GM19193 (cell line): ENCODE data around the gene CYTH1.

ENCODE experiments used
- POLR2A ChIP-seq: IDR thresholded peaks from 4 replicates; pipeline ENCODE4 v1.6.1; 2011; ENCODE audit not compliant: insufficient read depth, insufficient read length; ENCODE audit errors: extremely low read depth

Gene CYTH1

DNA sequence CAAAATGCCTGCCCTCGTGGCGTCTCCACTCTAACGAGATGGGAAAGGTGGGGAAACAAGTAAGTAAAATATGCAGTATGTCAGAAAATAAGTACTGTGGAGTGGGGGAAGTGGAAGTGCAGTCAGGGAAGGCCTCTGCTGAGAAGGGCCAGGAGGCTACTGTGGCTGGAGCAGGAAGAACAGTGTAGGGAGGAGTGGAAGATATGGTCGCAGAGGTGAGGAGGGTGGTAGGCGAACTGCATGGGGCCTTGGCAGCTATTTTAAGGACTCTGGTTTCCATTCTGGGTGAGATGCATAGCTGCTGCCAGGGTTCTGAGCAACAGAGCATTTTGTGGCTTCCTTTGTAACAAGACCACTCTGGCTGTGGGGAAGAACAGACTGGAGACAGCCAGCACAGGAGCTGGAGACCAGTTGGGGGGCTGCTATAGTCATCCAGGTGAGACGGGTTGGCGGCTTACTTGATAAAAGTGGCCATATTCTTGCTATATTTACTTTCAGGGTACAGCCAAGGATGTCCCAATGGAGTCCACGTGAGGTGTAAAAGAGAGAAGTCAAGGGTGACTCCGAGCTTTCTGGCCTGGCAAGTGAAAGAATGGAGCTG is 42.6 kb downstream of the CYTH1 start:
- no peak for TF ChIP-seq POLR2A

DNA sequence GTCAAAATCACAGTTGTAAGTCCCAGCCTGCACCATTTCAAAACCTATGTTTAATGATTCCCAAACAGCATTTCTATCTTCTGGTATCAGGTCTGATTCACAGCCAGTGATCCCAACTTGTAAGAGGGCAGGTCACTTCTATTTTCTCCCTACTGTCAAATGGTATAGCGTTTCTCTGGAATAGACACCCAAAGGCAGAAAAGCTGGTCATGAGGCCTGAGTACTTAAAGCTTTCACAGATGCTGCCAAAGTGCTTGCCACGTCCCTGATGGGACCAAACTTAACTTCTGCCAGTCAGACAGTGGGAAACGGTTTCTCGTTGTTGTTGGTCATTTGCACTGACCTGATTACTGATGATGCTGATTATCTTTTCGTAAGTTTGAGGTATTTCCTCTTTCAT is 43.4 kb downstream of the CYTH1 start:
- TF ChIP-seq POLR2A, result no peak

DNA sequence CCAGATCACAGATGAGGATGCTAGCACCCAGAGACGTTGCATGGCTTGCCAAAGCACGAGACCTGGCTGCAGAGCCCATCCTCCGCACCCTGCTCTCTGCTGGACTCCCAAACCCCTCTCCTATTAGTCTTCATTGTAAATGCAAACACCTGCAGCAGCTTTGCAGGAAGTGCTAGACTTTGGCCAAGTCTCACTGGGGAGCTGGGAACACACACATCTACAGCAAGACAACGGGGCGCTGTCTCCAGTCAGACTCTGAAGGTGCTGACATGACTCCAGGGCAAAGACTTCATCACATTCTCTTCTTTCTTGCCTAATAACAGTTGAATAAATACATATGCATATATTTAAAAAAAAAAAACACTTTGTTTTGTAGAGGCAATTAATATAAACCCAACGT is 43.8 kb downstream of the CYTH1 start:
- no peak for TF ChIP-seq POLR2A

DNA sequence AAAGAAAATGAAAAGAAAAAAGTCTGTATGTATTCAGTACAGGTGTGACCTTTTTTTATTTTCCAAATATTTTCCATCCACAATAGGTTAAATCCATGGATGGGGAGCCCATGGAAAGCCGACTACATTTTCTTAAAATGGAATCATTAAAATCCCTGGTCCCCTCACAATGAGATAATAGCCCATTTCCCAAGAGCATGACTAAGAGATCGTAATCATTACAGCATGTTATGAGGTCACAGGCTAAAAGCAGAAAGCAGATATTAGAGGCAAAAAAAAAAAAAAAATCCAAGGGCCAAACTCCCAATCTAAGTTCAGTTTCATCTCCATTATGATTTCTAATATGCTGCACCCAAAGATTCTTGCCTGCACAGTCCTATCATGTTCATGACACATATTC is 44.7 kb downstream of the CYTH1 start:
- TF ChIP-seq POLR2A, result no peak

DNA sequence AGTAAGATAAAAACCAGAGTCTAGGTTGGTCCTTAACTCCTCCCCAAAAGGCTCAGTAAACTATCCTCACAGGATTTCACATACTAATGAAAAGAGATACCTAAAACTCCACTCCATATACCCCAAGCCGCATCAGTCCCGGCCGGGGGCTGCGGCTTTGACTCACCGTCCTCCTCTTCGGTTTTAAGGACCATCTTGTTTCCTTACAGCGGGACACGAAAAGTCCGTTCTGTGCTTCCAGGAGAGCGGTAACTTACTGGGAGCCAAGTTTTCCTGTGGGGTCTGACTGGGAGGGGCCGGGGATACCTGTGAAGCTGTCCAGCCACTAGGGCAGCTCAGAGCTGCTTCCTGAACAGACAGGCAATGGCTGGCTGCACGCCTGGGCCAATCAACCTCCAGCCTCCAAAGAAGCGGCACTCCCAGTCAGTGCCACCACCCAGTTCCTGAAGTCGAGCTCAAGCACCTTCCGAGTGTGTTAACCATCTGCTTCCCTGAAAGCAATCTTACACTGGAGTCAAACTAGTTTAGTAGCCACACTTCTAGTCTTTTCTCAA is 45.5 kb downstream of the CYTH1 start:
- peak; percentile 59 for TF ChIP-seq POLR2A

DNA sequence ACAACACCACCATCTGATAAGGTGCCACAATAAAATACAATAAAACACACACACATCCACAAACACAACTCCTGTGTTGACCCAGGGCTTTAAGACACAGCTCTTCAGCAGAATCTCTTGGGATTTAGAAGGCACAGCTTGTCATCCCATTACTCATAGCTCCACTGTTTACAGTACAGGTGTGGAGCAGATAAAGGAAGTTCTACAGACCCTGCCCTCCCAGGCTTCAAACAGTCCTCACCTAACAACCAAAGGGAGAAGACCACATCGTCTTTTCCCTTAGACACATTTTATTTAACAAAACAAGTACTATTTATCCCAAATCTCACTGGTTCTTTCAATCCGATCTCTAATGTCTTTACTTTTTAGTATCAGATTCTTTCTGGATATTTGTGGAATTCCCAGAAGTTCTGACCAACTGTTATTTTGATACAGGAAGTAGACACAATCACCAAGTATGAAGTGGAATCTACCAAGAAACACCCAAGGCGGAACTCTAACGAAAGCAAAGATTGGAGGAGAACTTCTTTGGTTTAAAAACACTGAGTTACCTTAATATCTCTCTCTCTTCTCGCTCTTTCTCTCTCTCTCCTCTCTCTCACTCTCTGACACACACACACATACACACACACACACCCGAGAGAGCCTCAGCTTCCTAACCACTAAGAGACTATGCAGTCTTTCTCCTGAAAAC is 46.1 kb downstream of the CYTH1 start:
- no peak for TF ChIP-seq POLR2A

DNA sequence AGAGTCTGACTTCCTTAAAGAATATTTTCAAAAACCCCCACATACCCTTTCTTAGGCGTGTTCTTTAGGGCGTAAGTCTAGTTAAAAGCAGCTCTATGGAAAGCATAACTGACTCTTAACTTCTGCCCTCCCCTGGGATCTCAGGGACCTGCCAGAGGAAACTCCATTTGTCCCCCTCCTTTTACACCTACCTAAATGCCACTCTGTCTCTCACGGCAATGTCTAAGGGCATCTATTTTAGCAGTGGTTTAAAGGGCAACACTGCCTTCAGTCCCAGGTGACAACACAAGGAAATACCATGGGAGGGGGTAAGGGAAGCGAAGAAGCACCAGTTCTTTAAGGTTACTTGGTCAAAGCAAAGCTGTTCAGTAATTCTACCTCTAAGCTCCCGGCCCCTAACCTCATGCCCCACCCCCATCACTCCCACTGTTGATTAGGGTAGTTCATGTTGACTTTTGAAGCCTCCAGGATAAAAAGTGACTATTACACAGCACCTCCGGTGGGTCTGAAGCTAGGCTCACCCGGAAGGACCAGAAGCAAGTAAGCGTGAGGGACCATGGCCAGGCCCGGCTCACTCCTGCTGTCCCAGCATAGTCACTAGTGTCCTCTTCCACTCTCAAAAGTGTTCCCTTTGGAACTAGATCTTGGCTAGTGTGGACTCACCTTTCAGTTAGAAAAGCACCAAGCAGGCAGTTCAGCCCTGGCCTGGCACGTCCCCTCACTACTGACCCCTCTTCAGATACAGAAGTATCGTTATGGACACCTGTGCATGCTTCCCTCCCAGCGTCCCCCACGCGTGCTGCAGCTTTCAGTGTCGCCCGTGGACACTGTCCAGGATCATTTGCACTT is 47.1 kb downstream of the CYTH1 start:
- peak; percentile 44 for TF ChIP-seq POLR2A

DNA sequence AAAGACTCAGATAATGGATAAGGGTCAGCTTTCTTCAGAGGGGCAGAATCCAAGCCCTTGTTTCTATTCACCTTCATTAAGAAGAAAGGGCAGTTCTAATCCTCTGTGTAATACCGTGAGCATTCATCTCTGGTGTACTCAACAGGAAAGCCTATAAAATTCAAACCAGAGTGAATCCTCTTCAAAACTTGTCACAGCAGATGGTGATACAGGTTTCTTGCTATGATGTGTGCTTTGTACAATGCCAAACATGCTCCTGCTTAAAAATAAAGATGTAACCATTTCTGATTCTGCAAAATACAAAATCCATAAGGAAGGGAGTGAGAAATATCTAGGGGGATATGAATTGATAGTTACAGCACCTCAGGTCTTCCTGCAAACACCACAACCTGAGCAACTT is 49.7 kb downstream of the CYTH1 start:
- TF ChIP-seq POLR2A, result no peak

DNA sequence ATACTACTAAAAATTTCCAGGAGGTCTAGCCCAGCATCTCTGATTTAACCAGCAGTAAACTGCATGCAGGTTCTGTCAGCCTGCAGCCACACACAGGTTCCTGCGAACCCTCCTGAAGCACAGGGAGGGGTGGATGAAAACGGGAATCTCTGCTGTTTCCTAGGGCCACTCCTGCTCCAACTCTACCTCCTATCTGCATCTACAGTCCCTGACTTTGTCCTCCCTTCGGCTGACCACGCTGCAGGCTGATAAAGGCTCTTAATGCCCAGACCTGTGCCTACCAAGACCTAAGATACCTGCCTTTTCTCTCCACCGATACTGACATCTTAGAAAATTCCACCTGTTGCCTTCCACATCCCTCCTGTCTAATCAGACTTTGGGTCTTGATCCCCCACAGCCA is 50.2 kb downstream of the CYTH1 start:
- no peak for TF ChIP-seq POLR2A

DNA sequence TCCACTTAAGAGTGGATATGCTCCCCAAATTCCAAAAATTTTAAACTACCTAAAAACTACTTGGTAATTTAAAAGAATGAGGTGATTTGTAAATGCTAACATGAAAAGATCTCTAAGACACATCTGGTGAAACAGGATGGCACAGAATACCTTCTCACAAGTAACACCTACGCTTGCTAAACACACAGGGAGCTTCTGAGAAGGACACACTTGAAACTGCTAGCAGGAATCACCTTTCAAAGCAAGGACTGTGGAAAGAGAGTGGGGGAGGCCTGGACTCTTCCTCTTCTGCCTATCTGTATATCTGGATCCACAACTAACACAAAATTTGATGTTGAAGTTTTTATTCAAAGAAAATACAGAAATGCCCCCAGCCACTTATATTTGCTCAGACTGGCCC is 52.4 kb downstream of the CYTH1 start:
- no peak for TF ChIP-seq POLR2A

DNA sequence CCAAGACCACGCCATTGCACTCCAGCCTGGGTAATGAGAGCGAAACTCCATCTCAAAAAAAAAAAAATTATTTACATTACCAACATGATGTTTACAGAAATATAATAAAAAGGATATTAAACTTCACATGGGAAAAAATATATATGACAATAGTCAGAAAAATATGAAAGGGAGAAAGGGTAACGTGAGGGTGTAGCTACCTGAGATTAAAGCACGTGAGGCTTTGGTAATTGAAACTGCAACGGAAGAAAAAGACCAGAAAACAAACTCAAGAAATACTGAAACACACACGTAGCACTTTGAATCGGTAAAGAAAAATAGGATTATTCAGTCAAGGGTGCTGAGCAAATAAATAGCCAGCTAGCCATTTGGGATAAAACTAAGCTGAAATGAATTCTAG is 53.6 kb downstream of the CYTH1 start:
- TF ChIP-seq POLR2A, result no peak

DNA sequence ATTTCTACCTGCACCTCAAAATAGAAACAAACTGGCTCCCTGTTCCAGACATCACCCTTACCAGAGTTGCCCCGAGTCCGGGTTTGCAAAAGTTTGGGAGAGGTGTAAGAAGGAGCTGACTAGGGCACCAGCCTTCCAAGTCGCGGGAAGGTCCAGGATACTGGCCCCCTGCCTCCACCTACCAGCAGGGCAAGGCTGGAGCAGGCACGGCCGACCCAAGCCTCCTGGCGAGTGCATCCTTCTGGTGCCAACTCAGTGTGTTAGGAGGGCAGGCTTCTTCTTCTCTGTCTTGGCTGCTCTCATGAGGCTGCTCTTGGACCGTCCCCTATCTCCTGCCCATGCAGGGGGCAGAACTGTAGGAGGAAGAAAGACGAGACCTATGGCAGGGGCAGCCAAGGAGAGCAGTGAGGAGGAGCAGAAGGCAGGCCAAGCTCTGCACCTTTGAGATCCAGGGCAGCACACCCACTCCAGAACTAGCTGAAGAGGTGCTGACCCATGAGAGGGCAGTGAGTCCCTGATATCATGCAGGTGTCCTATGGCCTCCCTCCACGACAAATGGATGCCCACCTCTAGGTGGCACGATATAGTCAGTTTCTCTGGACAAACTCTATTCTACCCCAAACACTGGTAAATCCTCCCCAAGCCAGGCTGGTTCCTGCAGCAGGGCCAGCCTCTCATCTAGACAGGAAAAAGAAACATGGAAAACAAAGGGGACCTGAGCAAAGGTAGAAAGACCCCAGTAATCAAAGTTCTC is 54.4 kb downstream of the CYTH1 start:
- no peak for TF ChIP-seq POLR2A

DNA sequence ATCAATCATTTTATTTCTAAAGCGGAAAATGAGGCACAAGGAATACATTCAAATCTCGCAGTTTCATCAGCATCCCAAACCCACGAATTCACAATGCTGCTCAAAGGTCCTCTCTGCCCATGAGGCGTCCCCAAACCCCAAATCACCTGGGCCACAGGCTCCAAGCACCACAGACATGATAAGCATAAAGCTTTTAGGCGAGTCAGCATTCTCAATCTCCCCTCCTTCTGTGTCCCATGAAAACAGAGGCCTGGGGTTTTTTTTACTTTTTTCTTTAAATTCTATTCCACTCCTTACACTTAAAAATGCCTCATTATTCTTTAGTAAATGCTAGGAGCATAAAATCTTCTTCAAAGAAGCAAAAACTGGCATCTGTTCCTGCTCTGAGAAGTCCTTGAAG is 55.0 kb downstream of the CYTH1 start:
- no peak for TF ChIP-seq POLR2A

DNA sequence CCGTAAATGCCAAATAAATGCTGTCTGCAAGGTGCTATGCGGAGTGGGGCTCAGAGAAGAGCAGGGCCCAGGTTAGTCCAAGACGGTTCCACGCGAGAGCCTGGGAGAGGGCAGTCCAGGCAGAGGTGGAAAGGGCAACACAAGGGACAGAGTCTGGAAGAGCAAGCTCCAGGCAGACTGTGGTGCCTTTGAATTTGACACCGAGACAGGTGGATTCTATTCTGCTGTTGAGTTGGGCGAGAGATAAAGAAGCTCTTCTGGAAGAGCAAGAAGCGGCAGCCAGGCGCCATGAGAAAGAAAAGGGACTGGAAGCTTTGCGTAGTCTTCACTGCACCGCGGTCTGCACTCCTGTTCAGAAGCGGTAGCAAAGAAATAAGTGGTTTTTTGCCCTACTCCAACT is 55.6 kb downstream of the CYTH1 start:
- TF ChIP-seq POLR2A, result no peak
